Heart left ventricle (tissue), 16 donors: Measurements from ENCODE around the gene CHRD. TPM values are rescaled to one million over a fixed set of nuclear protein-coding genes. Genes with fewer than 3 reads are reported as not detected.

Experiments used
- ATAC-seq, 4 donors: fragments of 200-7000 bp; cut with Tn5 transposase; one replicate each; pipeline ENCODE4 v1.9.1; 2020 to 2022; ENCODE audit warnings: moderate library complexity in 4 of 4, mild to moderate bottlenecking in 3 of 4, moderate number of reproducible peaks in 1 of 4
- DNase-seq, 5 donors: peaks; one replicate each; pipeline ENCODE4 v3.0.0-alpha.2; 2020
- H3K27ac ChIP-seq, 12 donors: fragments of 200-600 bp; sonication (generic) in 4 of 12; one replicate each; pipeline versions ENCODE4 v1.5.0 to v1.8.0; 2016 to 2022; ENCODE audit warnings: mild to moderate bottlenecking in 2 of 12
- H3K27me3 ChIP-seq, 9 donors: fragments of 200-600 bp; sonication (generic) in 2 of 9; one replicate each; pipeline versions ENCODE4 v1.5.1 to v1.8.0; 2016 to 2022; ENCODE audit warnings: mild to moderate bottlenecking in 3 of 9
- H3K36me3 ChIP-seq, 9 donors: fragments of 200-600 bp; sonication (generic) in 2 of 9; one replicate each; pipeline versions ENCODE4 v1.5.0 to v1.8.0; 2018 to 2022; ENCODE audit warnings: mild to moderate bottlenecking in 2 of 9
- H3K4me1 ChIP-seq, 12 donors: fragments of 200-600 bp; sonication (generic) in 4 of 12; one replicate each; pipeline versions ENCODE4 v1.5.0 to v1.8.0; 2016 to 2022; ENCODE audit warnings: mild to moderate bottlenecking in 3 of 12
- H3K4me3 ChIP-seq, 12 donors: fragments of 200-600 bp; sonication (generic) in 4 of 12; one replicate each; pipeline versions ENCODE4 v1.5.0 to v1.8.0; 2017 to 2022; ENCODE audit warnings: mild to moderate bottlenecking in 9 of 12, moderate library complexity in 4 of 12
- H3K9me3 ChIP-seq, 12 donors: fragments of 200-600 bp; sonication (generic) in 4 of 12; one replicate each; pipeline versions ENCODE4 v1.5.0 to v1.8.0; 2016 to 2022; ENCODE audit warnings: mild to moderate bottlenecking in 1 of 12
- POLR2A ChIP-seq, 2 donors: fragments of 450-650 bp; IDR thresholded peaks; one replicate each; pipeline ENCODE4 v1.6.1; 2017; ENCODE audit warnings: antibody characterized with exemption in 2 of 2, mild to moderate bottlenecking in 2 of 2, moderate library complexity in 2 of 2
- WGBS, 4 donors: extraction: QIAGEN DNeasy Blood & Tissue Kit in 2 of 4; methylation state at CpG; one replicate each; pipeline versions ENCODE4 v1.1.5 to v1.1.7; 2013 to 2018; 5-methylcytosine and 5-hydroxymethylcytosine counted together
- intact Hi-C, 10 donors: fragments of 100-400 bp; cut with DNase I; formaldehyde crosslinking; loops; one replicate each; pipeline versions ENCODE4 v1.11.1 to v1.14.2; 2022
- polyA plus RNA-seq, 2 donors: library from polyadenylated mRNA; stranded (reverse); fragments of 200-250 nt; gene quantifications; one replicate each; pipeline ENCODE4 v1.2.3, GENCODE V29; 2013
- total RNA-seq, 9 donors: library from RNA; depleted of rRNA in 2 of 9; stranded (reverse); fragments of >200 nt in 2 of 9; fragmentation: NEBNext Ultra II Directional in 3 of 9; extraction: Animal tissue kit (Norgen Biotek cat#: 25700) in 3 of 9; gene quantifications; one replicate each; pipeline versions ENCODE4 v1.1.0 to v1.2.4, GENCODE V29; 2016 to 2023
- TF ChIP-seq, protein P1 (sequence below), 12 donors: fragments of 200-600 bp; sonication (generic) in 4 of 12; IDR thresholded peaks; one replicate each; pipeline versions ENCODE4 v1.5.0 to v1.8.0; 2018 to 2022; ENCODE audit warnings: antibody characterized with exemption in 12 of 12, mild to moderate bottlenecking in 5 of 12
- donor health status: ischemic (EF 13 %, LVEDD 7.1; RV severe dilation, severe dysfunction).
- donor health status: healthy with polysubstance abuse.
- donor health status: DM: no; HTN: yes; CAD: no.
- donor health status: DM: no; HTN: no; CAD: no.
- donor health status: ischemic (EF 25% LVEDD 6.9; RV normal size, moderate dysfunction).
- donor health status: ischemic (EF 25% LVEDD 5.7; RV mildly dilated, moderate dysfunction).
- donor health status: healthy.
- donor health status: DM: yes; HTN: yes; CAD: no.
- donor health status: ischemic (EF 35%, LVEDD 5.7; RV mildly dilated, moderate dysfunction).
- donor health status: nonischemic (EF 11% LVEDD 7.7; RV severe dilation, severe dysfunction).
- donor health status: DM: yes; HTN: yes; CAD: no.
- donor health status: PGD.
- donor health status: ischemic (EF 29% LVEDD 5.4; RV normal size, mild dysfunction).
- donor health status: nonischemic (EF 23%, LVEDD 6.1; RV moderate dilation, normal function).

CHRD gene
- total and polyA plus RNA-seq, 11 donors, result 2.0 to 7.4 (median 4.8) TPM

DNA sequence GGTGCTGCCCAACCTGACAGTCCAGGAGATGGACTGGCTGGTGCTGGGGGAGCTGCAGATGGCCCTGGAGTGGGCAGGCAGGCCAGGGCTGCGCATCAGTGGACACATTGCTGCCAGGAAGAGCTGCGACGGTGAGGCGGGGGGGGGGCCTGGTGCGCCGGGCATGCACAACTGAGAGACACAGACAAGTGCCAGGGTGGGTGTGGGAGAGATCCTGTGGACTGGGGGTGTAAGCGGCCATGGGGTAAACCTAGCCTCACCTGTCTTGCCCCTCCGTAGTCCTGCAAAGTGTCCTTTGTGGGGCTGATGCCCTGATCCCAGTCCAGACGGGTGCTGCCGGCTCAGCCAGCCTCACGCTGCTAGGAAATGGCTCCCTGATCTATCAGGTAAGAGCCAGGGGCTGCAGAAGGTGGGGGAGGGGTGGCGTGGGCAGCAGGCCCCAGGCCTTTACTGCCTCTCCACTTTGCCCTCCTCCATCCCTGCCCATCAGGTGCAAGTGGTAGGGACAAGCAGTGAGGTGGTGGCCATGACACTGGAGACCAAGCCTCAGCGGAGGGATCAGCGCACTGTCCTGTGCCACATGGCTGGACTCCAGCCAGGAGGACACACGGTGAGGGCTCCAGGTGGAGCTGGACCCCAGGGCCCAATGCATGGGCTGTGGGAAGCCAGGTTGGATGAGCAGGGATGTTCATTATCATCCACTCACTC is 3.3 kb downstream of the CHRD start:
- H3K27ac ChIP-seq, result no peak overlapping the region
- peaks cover 0 to 28% (median 0%) of the 10 kb centered on the region in 9 donors for H3K36me3 ChIP-seq
- H3K4me1 ChIP-seq, result peaks cover 0 to 33% (median 21%) of the 10 kb centered on the region in 12 donors
- TF ChIP-seq, protein P1, sequence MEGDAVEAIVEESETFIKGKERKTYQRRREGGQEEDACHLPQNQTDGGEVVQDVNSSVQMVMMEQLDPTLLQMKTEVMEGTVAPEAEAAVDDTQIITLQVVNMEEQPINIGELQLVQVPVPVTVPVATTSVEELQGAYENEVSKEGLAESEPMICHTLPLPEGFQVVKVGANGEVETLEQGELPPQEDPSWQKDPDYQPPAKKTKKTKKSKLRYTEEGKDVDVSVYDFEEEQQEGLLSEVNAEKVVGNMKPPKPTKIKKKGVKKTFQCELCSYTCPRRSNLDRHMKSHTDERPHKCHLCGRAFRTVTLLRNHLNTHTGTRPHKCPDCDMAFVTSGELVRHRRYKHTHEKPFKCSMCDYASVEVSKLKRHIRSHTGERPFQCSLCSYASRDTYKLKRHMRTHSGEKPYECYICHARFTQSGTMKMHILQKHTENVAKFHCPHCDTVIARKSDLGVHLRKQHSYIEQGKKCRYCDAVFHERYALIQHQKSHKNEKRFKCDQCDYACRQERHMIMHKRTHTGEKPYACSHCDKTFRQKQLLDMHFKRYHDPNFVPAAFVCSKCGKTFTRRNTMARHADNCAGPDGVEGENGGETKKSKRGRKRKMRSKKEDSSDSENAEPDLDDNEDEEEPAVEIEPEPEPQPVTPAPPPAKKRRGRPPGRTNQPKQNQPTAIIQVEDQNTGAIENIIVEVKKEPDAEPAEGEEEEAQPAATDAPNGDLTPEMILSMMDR (IDR thresholded peaks at IDR 0.05), result no peak
- TF ChIP-seq POLR2A (IDR thresholded peaks at IDR 0.05), result no peak
- DNase-seq, result no peak
- H3K27me3 ChIP-seq, result peaks cover 0 to 49% (median 25%) of the 10 kb centered on the region in 9 donors
- no peaks in the 10 kb centered on the region for H3K9me3 ChIP-seq
- intact Hi-C loops, result no loop called here
- ATAC-seq, result no peak
- no peak overlapping the region for H3K4me3 ChIP-seq
- WGBS, 4 donors, result 92 to 98% (median 93%) methylated on average over 8 to 15 of the region's 15 CpGs

DNA sequence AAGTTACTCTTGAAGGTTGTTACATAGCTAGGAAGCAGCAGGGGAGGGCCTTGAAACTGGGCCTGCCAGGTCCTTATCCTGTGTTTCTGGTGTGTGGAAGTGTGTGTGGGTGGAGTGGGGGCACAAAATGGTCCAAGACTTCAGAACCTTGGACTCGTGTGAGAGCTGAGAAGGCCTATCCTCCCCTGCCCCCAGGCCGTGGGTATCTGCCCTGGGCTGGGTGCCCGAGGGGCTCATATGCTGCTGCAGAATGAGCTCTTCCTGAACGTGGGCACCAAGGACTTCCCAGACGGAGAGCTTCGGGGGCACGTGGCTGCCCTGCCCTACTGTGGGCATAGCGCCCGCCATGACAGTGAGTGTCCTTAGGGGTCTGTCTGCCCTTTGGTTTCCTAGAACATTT is 4.5 kb downstream of the CHRD start:
- no peak for TF ChIP-seq POLR2A (IDR thresholded peaks at IDR 0.05)
- TF ChIP-seq, protein P1 (IDR thresholded peaks at IDR 0.05), result no peak
- no peak for DNase-seq
- intact Hi-C loops, result no loop called here

DNA sequence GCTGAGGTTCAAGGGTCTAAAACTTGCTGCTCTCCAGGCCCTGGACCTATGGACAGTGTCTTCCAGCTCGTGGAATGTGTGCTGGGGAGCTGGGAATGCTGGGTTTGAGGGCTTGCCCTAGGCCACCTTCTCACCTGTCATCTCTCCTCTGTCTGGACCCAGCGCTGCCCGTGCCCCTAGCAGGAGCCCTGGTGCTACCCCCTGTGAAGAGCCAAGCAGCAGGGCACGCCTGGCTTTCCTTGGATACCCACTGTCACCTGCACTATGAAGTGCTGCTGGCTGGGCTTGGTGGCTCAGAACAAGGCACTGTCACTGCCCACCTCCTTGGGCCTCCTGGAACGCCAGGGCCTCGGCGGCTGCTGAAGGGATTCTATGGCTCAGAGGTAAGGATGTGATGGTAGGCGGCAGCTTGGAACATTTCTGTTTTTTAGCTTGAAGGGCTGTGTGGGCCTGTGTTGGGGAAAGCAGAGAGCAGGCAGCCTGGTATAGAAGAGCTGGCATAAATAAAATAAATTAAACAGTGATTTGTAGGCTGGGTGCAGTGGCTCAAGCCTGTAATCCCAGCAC is 5.1 kb downstream of the CHRD start:
- Histone ChIP-seq H3K9me3 (no peaks in the 10 kb centered on the region), H3K4me1 (peaks cover 0 to 20% (median 13%) of the 10 kb centered on the region in 12 donors), H3K4me3 (no peak overlapping the region), H3K27ac (no peak overlapping the region), H3K36me3 (peaks cover 0 to 28% (median 0%) of the 10 kb centered on the region in 9 donors), H3K27me3 (peaks cover 0 to 36% (median 19%) of the 10 kb centered on the region in 9 donors)
- 87 to 96% (median 91%) methylated on average over 5 to 8 of the region's 8 CpGs for WGBS, 4 donors
- ATAC-seq, result no peak
- TF ChIP-seq, protein P1 (IDR thresholded peaks at IDR 0.05), result no peak
- TF ChIP-seq POLR2A (IDR thresholded peaks at IDR 0.05), result no peak
- intact Hi-C loops, result no loop called here
- DNase-seq, result no peak

More for the DNA sequence above, 4.5 kb downstream of the CHRD start:
- 84 to 91% (median 86%) methylated on average over 9 of the region's 9 CpGs for WGBS, 4 donors
- H3K27me3 ChIP-seq, result peaks cover 0 to 38% (median 21%) of the 10 kb centered on the region in 9 donors
- no peak overlapping the region for H3K4me3 ChIP-seq
- H3K4me1 ChIP-seq, result peaks cover 0 to 25% (median 15%) of the 10 kb centered on the region in 12 donors
- peaks cover 0 to 28% (median 0%) of the 10 kb centered on the region in 9 donors for H3K36me3 ChIP-seq
- H3K27ac ChIP-seq, result no peak overlapping the region
- ATAC-seq, result no peak
- no peaks in the 10 kb centered on the region for H3K9me3 ChIP-seq

DNA sequence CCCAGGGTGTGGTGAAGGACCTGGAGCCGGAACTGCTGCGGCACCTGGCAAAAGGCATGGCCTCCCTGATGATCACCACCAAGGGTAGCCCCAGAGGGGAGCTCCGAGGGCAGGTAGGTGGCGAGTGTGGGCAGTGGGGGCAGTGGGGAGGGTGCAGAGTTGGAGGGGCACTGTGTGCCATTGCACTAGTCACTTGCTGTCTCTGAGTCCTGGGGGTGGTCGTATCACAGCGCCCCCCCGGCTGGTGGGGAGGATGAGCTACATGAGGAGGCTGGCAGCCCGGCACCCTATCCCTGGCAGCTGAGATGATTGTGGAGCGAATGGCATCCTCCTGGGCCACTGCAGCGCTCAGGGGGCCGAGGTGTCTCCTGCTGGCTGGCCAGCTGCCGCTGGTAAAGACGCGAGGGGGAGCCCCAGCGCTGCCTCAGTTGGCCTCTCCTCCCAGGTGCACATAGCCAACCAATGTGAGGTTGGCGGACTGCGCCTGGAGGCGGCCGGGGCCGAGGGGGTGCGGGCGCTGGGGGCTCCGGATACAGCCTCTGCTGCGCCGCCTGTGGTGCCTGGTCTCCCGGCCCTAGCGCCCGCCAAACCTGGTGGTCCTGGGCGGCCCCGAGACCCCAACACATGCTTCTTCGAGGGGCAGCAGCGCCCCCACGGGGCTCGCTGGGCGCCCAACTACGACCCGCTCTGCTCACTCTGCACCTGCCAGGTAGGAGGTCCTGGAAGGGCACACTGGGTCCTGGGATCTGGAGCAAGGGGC is 6.4 kb downstream of the CHRD start:
- intact Hi-C loops, result no loop called here
- H3K36me3 ChIP-seq, result peaks cover 0 to 28% (median 0%) of the 10 kb centered on the region in 9 donors
- WGBS, 4 donors, result 55 to 76% (median 58%) methylated on average over 9 to 37 of the region's 37 CpGs

More for the DNA sequence above, 6.4 kb downstream of the CHRD start:
- DNase-seq, result no peak
- Histone ChIP-seq H3K9me3 (no peaks in the 10 kb centered on the region), H3K27me3 (peaks cover 0 to 27% (median 9%) of the 10 kb centered on the region in 9 donors), H3K27ac (no peak overlapping the region), H3K4me1 (peaks cover 0 to 10% (median 6%) of the 10 kb centered on the region in 12 donors), H3K4me3 (no peak overlapping the region)
- ATAC-seq, result no peak
- TF ChIP-seq, protein P1 (IDR thresholded peaks at IDR 0.05), result no peak
- no peak for TF ChIP-seq POLR2A (IDR thresholded peaks at IDR 0.05)
